ENCODE results near the gene SLC25A34.

The SLC25A34 gene

DNA sequence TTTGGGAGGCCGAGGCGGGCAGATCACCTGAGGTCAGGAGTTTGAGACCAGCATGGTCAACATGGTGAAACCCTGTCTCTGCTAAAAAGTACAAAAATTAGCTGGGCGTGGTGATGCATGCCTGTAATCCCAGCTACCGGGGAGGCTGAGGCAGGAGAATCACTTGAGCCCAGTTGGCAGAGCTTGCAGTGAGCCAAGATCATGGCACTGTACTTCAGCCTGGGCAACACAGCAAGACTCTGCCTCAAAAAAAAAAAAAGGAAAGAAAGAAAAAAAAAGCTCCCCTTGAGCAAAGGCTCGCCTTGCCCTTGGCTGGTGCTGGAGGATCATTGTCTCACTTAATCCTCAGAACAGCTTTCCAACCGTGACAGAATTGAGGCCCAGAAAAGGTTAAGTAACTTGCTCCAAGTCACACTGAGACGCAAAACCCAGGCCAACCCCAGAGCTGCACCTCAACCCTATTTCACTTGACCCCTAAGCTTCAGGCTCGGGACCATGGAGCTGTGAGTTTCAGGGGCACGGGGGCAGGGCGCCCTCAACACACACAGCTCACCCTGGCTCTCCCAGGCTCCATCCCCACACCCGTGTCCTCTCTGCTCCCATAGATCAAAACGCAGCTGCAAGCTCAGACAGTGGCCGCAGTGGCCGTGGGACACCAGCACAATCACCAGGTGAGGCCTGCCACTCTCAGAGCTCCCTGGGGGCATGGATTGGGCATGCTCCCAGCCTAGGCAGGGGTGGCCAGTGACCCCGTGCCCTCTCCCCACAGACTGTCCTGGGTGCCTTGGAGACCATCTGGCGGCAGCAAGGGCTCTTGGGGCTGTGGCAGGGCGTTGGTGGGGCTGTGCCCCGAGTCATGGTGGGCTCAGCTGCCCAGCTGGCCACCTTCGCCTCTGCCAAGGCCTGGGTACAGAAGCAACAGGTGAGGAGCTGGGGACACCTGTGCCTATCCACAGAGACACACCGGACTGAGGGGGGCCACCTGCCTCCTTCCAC is 1.6 kb downstream of the SLC25A34 start:
- no peak overlapping the region for H3K4me3 ChIP-seq (ENCODE audit: low read depth, low read length)
- TF ChIP-seq, protein P1, sequence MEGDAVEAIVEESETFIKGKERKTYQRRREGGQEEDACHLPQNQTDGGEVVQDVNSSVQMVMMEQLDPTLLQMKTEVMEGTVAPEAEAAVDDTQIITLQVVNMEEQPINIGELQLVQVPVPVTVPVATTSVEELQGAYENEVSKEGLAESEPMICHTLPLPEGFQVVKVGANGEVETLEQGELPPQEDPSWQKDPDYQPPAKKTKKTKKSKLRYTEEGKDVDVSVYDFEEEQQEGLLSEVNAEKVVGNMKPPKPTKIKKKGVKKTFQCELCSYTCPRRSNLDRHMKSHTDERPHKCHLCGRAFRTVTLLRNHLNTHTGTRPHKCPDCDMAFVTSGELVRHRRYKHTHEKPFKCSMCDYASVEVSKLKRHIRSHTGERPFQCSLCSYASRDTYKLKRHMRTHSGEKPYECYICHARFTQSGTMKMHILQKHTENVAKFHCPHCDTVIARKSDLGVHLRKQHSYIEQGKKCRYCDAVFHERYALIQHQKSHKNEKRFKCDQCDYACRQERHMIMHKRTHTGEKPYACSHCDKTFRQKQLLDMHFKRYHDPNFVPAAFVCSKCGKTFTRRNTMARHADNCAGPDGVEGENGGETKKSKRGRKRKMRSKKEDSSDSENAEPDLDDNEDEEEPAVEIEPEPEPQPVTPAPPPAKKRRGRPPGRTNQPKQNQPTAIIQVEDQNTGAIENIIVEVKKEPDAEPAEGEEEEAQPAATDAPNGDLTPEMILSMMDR (conservative IDR thresholded peaks at IDR 0.05; ENCODE audit: low read depth, low read length): no peak
- DNase-seq (ENCODE audit: low read depth): no peak

DNA sequence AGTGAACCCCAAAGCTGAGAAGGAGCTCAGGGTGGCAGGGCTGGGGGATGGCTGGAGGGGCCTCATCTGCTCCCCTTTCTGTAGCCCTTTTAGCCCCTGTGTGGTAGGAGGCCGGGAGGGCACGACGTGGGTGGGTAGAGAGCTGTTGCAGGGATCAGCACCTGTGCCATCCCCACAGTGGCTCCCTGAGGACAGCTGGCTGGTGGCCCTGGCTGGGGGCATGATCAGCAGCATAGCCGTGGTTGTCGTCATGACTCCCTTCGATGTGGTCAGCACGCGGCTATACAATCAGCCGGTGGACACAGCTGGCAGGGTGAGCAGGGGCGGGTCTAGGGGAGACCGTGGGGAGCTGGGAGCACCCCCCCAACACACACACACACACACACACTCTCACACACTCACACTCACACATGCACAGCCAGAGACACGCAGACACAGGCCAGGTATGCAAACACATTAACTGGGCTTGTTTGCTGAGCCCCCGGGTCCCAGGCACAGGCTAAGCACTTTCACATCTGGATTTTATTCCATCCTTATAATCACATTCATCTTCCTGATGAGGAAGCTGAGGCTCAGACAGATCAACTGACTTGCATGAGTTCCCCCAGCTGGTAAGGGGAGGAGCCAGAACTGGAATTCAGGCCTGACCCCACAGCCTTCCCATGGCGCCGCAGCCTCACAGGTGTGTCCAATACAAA is 2.5 kb downstream of the SLC25A34 start:
- no peak overlapping the region for H3K4me3 ChIP-seq (ENCODE audit: low read depth, low read length)
- DNase-seq (ENCODE audit: low read depth): no peak
- TF ChIP-seq, protein P1 (conservative IDR thresholded peaks at IDR 0.05; ENCODE audit: low read depth, low read length): no peak

DNA sequence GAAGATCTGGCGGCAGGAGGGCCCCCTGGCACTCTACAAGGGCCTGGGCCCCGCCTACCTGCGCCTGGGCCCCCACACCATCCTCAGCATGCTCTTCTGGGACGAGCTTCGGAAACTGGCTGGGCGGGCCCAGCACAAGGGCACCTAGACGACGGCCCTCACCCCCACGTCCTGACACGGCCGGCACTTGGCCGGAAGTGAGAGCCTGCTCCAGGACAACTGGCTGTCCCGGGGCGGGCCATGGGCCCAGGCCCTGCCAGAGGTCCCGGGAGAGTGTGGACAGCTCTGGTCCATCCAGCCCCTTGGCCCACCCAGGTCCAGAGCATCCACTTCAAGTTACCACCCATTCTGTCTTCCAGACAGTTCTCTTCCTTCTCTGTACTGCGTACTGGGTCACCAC is 3.2 kb downstream of the SLC25A34 start:
- TF ChIP-seq, protein P1 (conservative IDR thresholded peaks at IDR 0.05; ENCODE audit: low read depth, low read length): no peak
- no peak overlapping the region for H3K4me3 ChIP-seq (ENCODE audit: low read depth, low read length)
- DNase-seq (ENCODE audit: low read depth): no peak

DNA sequence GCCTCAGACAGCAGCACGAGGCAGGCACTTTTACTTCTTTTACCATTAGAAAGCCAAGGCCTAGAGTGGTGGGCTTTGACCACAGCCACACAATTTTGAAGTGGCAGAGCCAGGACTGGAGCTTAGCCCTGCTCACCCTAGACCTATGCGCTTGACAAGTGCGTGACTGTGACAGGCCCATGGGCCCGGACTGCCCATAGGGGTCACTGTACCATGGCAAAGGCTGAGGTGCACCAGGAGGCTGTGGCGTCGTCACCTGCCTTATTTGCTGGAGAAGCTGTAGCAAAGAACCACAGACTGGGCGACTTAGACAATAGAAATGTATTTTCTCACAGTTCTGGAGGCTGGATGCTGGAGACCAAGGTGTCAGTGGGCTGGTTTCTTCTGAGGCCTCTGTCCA is 3.7 kb downstream of the SLC25A34 start:
- DNase-seq (ENCODE audit: low read depth): no peak
- TF ChIP-seq, protein P1 (conservative IDR thresholded peaks at IDR 0.05; ENCODE audit: low read depth, low read length): peak; percentile 32
- no peak overlapping the region for H3K4me3 ChIP-seq (ENCODE audit: low read depth, low read length)

DNA sequence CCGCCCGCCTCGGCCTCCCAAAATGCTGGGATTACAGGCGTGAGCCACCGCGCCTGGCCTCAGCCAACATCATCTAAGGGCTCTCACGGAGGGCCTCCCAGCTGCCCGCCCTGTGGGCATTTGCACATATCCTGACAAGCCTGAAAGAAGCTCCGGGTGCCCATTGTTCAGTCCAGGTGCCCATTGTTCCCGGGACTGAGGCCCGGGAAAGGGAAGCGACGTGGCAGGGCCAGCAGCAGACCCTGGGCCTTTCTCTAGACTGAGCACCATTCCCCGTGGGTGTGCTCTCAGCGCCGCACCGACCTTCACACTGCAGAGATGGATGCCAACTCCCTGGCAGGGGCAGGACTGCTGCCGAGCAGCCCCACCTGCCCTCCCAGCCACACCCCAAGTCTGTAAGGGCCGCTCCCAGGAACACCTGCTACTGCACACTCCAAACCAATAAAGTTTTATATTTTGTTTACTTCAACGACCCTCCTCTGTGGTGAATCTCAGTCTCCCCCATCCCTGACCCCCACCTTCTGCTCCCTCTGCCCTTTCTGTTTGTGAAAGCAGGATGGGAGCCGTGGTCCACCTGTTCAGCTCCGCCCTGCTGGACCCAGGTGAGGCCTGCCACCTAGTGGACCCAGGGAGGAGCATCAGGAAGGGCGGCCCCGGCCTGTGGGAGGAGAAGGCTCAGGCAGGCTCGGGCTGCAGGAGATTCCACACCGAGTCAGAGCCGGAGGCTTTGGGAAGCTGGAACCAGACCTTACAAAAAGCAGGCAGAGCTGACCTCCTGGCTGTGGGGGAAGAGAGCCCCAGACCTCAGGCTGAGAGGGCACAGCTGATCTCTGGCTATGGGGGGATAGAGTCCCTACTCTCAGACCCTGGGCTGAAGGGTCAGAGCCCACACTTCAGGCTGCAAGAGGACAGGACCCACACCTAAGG is 5.1 kb downstream of the SLC25A34 start:
- peak; percentile 78 for DNase-seq (ENCODE audit: low read depth)
- TF ChIP-seq, protein P1 (conservative IDR thresholded peaks at IDR 0.05; ENCODE audit: low read depth, low read length): peak; percentile 93
- no peak overlapping the region for H3K4me3 ChIP-seq (ENCODE audit: low read depth, low read length)

DNA sequence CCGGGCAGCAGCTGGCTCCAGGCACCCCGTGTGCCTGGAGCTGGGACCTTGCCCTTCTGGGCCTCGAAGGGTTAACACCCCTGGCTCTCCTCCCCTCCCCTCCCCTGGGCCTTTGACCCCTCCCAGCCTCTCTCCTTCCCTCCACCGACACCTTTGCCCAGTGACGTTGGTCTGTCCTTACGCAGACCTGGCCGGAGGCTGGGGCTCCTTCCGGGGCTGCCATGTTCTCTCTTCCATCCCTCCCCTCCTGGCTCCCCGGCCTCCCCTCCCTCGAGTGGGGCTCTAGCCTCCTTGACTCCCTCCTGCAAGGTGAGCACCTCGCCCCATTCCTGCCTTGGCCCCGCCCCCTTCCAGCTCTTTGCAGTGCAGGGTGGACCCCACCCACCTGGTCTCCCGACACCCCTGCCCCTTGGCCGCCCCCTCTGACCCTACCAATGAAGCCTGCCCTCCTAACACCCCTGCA is 6.3 kb downstream of the SLC25A34 start, which contains the start of gene TMEM82:
TMEM82 (plus strand) TSS at position 161 of the 463 bp plus-strand sequence; CDS start at position 222, 61 bp downstream.
- H3K4me3 ChIP-seq (ENCODE audit: low read depth, low read length): no peak within 1 kb of the TSS
- TF ChIP-seq, protein P1 (conservative IDR thresholded peaks at IDR 0.05; ENCODE audit: low read depth, low read length): no peak
- DNase-seq (ENCODE audit: low read depth): no peak
